Bronchial epithelial cell (primary cell): Measurements from ENCODE around the gene GPR27. TPM values are rescaled to one million over a fixed set of nuclear protein-coding genes. Genes with fewer than 3 reads are reported as not detected.
A peak's percentile ranks its signal among the peaks of the same experiment; 100 is the strongest.

ENCODE experiments used
- DNase-seq: peaks from one replicate; pipeline ENCODE4 v3.0.0-alpha.2; 2010; ENCODE audit warnings: low read depth
- FAIRE-seq: peaks from 2 replicates; lab custom pipeline; 2011; peaks lifted over from hg19 to GRCh38; lab: Jason Lieb, UNC
- H3K27me3 ChIP-seq: 2 replicates; pipeline ENCODE4 v1.5.1; 2011; ENCODE audit warnings: low read length; ENCODE audit not compliant: control insufficient read depth, insufficient read depth
- H3K36me3 ChIP-seq: 2 replicates; pipeline ENCODE4 v1.5.1; 2011; ENCODE audit warnings: low read length; ENCODE audit not compliant: control insufficient read depth, insufficient read depth
- H3K4me3 ChIP-seq: 2 replicates; pipeline ENCODE4 v1.5.1; 2011; ENCODE audit warnings: mild to moderate bottlenecking, low read depth, low read length, control low read depth
- total RNA-seq: library from RNA; depleted of rRNA; stranded (reverse); fragments of >200 nt; gene quantifications from 2 replicates; pipeline ENCODE4 v1.2.1, GENCODE V29; 2014
- TF ChIP-seq, protein P1 (sequence below): IDR thresholded peaks from 2 replicates; pipeline ENCODE4 v1.5.1; 2011; ENCODE audit warnings: mild to moderate bottlenecking, moderate library complexity, low read length, control low read depth, inconsistent platforms; ENCODE audit not compliant: insufficient read depth, severe bottlenecking

Gene GPR27
- total RNA-seq, 1 donor from 2014 or later: 0.53 TPM

GRCh38 chr3:71780430-71780829 lies 26.8 kb downstream of the GPR27 start:
- FAIRE-seq (no peak), DNase-seq (no peak)
- TF ChIP-seq, protein P1, sequence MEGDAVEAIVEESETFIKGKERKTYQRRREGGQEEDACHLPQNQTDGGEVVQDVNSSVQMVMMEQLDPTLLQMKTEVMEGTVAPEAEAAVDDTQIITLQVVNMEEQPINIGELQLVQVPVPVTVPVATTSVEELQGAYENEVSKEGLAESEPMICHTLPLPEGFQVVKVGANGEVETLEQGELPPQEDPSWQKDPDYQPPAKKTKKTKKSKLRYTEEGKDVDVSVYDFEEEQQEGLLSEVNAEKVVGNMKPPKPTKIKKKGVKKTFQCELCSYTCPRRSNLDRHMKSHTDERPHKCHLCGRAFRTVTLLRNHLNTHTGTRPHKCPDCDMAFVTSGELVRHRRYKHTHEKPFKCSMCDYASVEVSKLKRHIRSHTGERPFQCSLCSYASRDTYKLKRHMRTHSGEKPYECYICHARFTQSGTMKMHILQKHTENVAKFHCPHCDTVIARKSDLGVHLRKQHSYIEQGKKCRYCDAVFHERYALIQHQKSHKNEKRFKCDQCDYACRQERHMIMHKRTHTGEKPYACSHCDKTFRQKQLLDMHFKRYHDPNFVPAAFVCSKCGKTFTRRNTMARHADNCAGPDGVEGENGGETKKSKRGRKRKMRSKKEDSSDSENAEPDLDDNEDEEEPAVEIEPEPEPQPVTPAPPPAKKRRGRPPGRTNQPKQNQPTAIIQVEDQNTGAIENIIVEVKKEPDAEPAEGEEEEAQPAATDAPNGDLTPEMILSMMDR: no peak
- no peak overlapping the region for H3K4me3 ChIP-seq
- no peaks in the 10 kb centered on the region for H3K36me3 ChIP-seq
- peaks cover 15% of the 10 kb centered on the region for H3K27me3 ChIP-seq

GRCh38 chr3:71783152-71783551 lies 29.5 kb downstream of the GPR27 start:
- Histone ChIP-seq H3K36me3 (no peaks in the 10 kb centered on the region), H3K4me3 (no peak overlapping the region), H3K27me3 (peaks cover 24% of the 10 kb centered on the region)
- TF ChIP-seq, protein P1: no peak
- FAIRE-seq (no peak), DNase-seq (no peak)

DNA sequence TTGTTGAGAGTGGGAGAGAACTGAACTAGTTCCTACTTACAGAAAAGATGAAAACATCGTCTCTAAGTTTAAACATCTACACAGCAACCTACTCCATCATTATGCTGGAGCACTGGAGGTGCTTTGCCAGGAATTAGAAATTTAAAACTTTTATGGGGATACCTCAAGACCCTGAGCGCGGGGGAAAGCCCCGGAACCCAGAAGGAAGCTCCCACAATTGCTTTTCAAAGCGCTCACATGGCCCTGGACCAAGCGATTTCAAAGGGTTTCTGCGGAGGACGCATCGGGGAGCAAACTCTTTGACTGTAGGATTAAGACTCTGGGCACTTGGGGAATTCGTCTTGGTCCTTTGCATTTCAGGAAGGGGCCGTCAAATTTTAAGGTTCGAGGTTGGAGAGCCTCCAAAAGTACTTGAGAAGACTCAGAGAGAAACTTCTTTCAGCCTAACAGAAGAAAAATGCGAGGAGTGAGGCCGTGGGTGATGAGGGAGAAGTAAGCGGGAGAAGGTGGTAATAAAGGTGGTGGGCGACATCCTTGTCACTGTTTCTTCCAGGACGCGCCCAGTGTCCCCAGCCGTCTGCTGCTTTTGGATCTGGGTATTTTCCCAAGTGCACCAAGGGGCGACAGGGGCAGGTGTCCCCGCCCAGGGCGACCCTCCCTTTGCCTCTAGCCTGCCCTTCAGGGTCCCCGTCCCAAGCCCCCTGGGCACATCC lies 30.7 kb downstream of the GPR27 start:
- Histone ChIP-seq H3K36me3 (no peaks in the 10 kb centered on the region), H3K4me3 (no peak overlapping the region), H3K27me3 (peaks cover 24% of the 10 kb centered on the region)
- DNase-seq (no peak), FAIRE-seq (no peak)
- TF ChIP-seq, protein P1: no peak

GRCh38 chr3:71784914-71785531 lies 31.4 kb downstream of the GPR27 start, which contains the start of gene PROK2:
Gene PROK2 (minus strand): TSS chr3:71785148. CDS start chr3:71785052, 96 bp downstream.
- H3K4me3 ChIP-seq: no peak within 1 kb of the TSS
- TF ChIP-seq, protein P1: no peak
- H3K36me3 ChIP-seq: no peaks in the 10 kb centered on the region
- no peak for DNase-seq
- no peak for FAIRE-seq
- peaks cover 24% of the 10 kb centered on the region for H3K27me3 ChIP-seq

DNA sequence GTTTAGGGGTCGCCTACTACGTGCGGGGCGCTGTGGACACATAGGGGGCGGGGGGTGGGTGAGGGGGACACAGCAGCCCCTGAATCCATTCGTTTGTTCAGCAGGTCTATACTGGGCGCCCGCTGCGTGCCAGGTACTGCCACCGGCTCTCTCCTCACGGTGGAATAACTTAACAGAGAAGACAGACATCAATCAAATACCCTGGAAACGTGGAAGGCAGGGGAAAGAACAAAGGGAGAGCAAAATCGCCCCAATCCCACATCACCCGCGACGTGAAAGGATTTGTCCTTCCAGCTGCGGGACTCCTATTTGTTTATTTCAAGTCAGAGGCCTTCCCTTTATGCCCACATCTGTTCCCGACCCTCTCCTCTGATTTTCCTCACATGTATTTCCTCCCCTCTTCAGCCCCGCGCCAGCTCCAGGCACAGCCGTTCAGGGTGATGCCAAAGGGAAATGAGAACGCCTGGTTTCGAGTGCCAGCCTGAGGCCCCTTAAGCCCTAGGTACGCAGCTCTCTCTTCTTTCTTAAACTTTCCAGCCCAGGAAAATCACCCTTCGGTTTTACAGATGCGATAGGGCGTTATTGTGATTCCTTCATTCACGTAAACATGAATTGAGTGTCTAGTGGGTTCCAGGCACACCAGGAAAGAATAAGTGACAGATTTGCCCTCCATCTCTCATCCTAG lies 32.0 kb downstream of the GPR27 start:
- Histone ChIP-seq H3K27me3 (peaks cover 21% of the 10 kb centered on the region), H3K36me3 (no peaks in the 10 kb centered on the region), H3K4me3 (no peak overlapping the region)
- TF ChIP-seq, protein P1: no peak
- DNase-seq (no peak), FAIRE-seq (peak; percentile 7)
